Activated T-cell treated with anti-CD3 and anti-CD28 coated beads for 4 hours (primary cell): Measurements from ENCODE around the gene TENM4.

Experiments used
- DNase-seq: peaks from one replicate; pipeline ENCODE4 v3.0.0-alpha.2; 2020

The TENM4 gene

DNA sequence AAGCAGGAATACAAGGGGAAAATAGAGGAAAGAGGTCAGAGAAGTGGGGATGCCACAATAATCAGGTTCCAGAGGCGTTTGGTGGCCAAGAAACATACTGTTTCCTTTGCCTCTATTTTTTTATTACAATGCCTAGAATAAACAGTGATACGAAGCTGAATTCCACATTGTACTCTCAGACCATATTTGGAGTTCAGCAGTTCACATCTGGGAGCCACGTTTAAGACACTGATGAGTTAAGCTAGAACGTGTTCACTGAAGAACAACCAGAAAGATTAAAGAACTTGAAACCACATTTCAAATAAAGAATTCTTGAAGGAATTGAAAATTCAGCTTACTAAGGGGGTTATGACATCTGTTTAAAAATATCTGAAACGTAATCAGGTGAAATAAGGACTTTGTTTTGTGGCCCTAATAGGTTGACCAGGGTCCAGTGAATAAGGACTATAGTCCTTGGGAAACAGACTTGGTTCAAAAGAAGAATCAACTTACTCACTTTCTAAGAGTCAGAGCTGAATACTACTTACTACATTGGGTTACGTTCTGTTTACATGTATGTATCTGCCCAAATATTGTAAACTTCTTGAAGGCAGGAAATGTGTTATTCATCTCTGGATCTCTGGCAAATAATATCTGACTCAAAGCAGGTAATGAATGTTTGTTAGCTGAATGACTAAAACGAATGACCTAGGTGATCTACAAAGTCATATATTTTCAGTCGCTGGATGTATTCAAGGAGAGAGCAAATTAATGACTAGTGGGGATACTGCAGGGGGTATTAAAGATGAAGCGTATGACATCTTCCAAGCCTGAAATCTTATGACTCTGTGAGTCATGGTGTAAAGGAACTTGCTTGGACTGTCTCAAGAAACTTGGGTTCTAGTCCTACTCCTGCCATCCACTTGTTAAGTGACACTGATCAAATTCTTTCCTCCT, 619.2 kb downstream of the TENM4 start:
- DNase-seq: no peak

DNA sequence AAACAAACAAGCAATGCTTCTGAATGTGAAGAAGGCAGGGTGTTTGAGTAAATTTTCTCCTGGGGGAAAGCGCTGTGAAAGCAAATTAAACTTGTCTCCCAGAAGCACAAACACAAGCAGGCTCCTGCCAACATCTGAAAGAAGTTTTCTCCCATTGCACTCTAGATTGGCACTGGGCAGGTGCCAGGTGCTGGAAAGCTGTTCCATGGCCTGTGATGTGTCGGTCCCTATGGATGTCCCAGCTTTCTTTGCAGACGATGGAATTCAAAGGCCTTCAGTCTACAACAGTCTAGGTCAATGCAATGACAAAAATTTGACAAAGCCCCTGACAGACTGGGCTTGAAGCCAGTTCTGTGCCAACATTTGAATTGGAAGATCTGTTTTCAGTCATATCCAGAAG, 620.1 kb downstream of the TENM4 start:
- no peak for DNase-seq

DNA sequence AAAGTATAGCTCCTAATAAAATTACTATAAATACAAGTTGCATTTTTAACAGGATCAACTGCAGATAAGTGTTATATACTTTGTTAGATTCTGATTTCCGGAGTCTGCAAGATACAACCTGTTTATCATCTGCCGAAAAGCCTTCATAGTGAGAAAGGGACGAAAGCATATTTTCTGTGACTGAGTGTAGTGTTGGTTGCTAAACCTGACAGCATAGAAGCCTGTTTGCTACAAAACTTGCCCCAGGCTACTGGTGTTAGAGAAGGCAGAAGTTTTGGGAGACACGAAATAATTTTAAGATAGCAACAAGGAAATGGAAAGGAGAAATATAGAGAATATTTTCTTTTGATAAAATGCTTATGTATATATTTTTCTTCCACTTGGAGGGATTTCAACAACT, 622.6 kb downstream of the TENM4 start:
- no peak for DNase-seq

DNA sequence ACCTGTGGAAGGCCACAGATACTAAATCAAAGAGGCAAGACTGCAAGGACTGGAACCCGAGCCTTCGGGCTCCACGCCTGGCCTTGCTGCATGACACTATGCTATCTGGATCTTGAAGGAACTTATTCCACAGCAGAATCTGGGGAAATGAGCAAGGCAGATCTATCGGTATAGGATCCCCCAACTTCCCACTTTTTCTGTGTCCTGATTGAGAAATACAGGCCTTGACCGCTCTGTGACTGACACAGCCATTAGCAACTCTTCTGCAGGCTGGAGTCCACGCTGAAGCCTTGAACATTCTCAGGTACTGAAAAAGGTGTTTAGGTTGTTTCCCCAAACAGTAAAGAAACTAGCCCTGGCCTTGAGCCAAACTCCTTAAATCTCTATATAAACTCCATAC, 625.0 kb downstream of the TENM4 start:
- no peak for DNase-seq

DNA sequence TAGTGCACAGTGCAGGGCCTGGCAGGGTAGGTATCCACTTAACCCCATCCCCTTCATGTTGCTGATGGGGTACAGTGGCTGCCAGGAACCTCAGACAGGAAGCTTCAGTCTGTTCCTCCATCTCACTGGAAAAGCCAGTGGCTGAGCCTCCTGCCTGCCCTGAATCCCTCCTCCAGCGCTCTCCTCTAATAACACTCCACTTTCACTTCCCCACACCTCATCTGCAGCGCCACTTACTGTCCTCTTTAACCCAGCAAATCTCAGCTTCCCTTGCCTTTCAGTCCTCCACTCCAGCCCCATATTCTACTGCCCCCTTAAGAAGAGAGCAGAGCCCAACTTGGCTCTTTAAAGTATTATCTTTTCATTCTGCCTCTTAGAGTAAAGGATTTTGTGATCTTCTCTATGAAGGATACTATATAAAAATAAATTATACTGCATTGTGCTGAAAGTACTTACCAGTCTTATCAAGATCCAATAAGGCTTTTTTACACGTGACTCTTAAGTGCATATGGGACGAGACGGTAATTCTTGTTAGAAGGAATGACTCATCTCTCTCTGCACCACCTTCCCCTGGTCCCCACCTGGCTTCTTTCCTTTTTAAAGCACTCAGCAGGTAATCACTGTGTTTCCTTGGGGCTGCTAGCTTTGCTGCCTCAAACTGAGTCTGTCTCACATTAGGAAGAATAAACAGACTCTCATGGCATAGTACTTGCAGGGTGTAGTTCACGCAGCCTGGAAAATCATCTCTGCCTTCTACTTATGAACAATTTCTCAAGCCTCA, 628.1 kb downstream of the TENM4 start:
- DNase-seq: no peak

DNA sequence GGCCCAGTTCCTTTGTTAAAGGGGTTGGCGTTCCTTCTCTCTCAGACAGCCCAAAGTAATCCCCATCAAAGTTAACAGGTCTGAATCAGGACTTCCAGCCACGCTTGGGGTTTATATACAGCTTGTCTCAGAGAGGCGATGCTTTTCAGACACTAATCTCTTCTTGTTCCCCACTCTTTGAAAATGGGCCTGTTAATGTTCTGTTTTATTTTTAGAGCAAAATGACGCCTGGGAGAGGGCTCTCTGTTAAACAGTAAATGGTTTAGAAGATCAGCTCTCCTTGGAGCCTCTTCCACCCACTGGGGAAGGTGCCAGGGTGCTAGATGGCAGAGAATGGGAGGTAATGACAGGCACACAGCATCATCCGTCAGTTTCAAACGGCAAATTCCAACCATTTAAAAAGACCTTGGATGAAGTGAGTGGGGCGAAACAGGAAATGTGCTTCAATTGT, 630.2 kb downstream of the TENM4 start:
- no peak for DNase-seq

DNA sequence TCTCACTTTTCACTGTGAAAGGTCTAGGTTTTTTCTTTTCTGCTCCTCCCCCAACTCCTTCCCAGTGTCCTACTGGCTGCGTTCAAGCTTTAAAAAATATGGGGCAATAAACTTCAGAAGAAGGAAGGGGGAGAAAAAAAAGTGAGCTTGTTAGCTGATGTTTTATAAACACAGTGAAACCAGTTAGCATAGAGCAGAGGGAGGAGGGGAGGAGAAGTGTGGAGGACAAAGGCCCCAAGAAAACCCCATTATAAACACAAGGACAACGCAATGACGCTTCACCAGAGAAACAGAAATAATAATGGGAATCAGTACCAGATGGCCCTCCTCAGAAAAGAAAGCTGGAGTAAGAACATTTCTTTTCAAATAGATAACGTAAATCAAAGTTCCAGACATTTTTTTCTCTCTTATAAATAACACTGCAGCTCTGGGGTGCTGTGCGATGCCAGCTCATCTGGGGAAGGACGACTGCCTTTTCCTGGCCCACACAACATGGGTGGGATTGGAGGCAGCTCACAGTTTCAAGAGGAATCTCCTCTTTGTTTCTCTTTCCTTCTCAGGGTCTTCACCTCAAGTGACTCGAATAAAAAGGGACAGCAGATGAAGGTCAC, 630.8 kb downstream of the TENM4 start:
- DNase-seq: no peak

DNA sequence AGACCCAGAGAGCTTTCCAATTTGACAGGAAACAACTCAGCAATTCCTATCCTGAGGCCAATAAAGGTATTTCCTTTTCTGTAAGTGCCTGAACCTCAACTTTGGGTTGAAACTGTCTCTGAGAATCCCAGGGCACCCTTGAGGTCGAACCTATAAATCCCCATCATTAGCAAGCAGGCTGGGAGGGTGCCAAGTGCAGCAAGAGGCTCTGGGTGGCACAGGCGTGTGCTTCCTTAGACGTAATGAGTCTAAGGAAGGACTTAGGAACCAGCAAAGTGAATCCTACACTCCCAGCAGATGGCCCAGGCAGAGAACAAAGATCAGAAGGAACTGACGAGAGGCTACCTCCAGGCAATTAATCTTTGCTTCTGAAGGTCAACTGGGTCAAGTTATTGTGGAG, 631.9 kb downstream of the TENM4 start:
- DNase-seq: no peak

DNA sequence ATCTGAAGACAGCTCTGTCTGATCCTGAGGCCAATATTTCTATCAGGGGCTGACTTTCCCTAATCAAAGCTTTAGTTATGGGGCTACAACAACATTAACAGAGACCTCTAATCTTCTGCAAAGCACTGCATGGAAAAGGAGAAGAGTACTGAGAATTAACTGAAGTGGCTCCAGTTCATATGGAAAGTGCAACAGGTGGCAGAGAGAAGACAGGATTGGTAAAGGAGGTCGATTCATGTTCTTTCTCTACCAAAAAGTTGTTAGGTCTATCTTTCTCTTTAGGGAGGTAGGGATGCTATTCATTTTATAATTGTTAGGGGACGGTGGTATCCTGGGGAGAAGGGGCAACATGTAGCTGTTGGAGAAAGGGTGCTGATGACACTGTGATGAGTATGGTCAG, 633.5 kb downstream of the TENM4 start:
- DNase-seq: no peak

DNA sequence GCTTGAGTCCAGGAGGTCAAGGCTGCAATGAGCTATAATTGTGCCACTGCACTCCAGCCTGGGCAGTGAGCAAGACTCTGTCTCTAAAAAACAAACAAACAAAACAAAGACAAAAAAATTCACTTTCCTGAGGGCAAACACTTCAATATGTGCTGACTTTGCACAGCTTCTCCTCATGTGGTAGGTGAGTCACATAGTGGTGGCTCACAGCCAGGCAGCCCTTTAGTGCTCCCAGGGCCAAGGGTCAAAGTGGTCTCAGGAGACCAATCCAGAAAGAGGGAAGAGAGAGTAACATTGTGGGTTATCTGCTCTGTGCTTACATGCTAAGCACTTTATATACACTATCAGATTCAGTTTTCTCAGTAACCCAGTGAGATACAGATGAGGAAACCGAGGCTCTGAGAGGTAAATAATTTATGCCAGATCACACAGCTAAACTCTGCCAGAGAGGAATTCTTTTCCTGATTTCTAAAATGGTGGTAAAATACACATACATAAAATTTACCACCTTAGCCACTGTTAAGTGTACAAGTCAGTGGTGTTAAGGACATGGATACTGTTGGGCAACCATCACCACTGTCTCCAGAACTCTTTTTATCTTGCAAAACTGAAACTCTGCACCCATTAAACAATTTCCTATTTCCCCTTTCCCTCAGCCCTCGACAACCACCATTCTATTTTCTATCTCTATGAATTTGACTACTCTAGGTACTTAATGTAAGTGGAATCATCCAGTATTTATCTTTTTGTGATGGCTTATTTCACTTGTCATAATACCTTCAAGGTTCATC, 634.4 kb downstream of the TENM4 start:
- DNase-seq: no peak

DNA sequence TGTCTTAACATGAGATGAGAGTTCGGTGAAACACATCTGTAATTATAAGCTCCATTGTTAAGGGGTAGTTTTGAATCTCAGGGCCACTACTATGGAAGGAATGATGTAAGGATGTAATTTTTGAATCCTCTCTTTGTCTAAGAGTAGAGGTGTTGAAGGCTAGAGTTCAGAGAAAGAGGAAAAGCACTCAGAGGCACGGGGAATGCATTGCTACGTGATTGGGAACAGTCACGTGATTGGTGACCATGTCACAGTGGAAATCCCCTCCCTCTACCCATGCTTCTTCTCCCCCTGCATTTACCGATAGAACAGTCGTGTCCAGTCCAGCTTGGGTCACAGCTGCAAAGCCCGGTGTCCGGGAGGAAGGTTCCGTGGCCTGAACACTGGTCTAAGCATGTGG, 635.8 kb downstream of the TENM4 start:
- DNase-seq: no peak

DNA sequence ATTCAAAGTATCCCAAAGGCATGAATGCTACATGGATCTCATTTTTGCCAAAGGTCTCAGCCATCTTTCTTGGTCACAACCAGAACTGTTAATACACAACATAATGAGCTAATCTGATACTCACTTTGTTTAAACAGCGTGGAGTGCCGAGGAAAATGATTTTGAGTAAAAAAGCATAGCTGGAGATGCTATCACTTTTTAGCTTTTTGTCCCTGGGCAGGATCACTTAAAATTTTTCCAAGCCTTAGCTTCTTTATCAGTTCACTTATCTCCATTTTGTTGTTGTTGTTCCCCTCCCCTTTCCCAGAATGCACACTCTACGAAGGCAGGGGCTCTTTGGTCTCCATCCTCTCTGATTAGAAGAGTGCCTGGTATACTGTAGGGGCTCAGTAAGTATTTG, 636.8 kb downstream of the TENM4 start:
- no peak for DNase-seq

DNA sequence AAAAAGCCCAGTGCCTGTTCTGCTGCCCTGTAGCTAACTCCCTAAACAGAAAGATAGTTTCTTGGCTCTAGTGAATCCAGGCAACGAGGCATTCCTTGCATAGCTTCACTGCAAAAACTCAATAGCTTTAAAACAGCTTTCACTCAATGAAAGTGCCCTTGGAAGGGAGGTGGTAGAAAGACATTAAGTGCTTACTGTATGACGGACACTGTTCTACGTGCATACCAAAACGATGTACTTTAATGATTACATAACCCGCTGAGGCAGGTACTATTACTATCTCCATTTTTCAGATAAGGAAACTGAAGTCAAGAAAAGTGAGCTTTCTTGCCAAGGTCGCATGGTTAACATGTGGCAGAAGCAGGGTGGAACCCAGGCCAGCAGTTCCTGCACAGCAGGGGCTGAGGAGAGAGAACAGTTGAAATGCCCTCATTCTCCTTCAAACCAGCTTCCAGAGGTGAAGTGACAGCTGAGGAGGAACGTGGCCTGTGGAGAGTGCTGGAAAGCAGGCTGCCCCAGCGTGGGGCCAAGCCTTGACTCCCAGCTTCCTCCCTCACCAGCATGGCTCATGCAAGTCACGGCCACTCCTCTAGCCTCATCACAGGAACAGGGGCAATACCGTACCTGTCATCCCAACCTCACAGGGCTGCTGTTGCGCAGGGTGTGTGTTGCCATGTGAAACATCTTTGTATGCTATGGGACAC, 638.6 kb downstream of the TENM4 start:
- no peak for DNase-seq

DNA sequence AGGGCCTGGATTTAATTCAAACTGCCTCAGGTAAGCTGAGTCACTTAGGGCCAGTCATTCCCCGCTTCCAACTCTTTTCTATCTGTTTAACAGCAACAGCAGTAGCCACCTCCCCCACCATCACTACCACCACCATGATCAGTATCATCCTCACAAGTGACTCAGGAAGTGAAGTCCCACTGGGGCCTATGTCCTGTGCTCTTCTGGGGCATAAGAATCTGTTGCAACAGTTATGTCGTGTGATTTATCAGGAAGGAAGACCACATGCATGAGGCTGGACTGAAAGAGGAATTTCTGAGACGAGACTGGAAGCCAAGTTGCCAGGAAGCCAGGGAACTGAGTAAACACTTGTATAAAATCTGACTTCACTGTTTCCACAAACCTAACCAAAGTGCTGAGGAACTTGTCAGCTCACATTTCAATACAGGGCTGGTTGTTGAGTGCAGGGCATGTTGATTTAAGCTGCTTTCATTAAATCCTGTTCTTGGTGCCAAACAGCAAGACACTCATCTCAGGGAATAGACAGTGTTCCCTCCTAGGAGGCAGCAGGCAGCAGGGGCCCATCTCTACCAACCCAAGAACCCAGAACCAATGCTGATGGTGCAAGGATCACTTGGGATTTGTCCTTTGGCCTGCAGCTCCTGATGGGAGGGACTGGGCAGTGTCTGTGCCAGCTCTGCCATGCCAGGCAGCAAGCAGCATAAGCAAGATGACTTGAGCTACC, 639.5 kb downstream of the TENM4 start:
- no peak for DNase-seq

DNA sequence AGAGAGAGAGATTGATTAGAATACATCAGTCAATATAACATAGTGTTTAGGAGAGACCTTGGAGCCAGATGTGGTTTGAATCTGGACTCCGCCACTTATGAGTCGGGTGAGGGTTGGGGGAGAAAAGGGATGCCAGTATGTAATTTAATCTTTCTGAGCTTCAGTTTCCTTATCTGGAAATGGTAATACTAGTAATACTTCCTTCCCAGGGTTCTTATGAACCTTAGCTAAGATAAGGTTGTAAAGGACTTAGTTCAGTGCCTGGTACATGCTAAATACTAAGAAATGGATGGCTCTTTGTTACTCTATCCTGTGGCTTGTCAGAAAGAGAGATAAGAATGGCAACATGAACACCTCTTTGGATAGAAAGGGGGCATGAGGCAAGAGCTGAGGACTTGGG, 640.1 kb downstream of the TENM4 start:
- no peak for DNase-seq

DNA sequence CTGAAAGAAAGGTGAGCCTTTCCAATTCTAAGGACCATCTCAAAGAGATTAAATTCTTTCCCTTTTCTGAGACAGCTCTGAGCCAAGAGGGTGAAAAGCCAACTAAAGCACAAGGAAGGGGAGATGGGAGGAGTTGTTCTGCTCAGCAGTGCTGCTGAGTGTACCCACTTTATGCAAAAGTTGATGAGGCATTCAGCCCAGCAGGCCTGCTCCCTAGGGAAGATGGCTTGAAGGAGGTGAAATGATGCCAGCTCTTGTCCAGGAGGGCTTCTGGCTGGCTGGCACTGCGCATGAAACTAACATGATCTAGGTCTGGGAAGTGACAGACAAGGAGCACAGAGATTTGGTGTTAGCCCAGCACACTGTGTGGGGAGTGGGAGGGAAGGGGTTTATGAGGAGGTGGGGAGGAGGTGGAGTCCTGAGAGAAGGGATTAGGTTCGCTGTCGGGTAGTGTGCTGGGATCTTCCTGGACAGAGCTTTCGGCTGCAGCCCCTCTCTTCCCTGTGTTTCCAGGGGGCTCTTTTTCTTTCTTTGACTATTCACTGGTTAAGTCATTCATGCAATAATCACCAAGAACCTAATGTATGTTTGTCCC, 640.6 kb downstream of the TENM4 start:
- no peak for DNase-seq

DNA sequence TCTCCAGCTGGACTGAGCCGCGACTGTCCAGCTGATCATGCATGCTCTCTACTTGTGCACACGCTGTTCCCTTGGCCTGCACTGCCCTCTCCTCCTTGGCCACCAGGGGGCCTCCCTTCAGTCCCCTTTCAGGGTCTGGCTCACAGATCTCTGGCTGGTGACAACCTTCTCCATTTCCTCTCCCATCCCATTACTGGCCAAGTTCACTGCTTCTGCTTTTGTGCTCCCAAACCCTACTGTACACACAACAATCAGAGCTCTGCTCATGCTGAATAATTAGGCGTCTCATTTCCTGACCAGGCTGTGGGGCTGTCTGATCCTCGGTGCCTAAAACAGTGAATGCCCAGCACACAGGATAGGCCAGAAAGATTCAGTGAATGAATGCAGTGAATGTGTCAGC, 642.2 kb downstream of the TENM4 start:
- DNase-seq: no peak

DNA sequence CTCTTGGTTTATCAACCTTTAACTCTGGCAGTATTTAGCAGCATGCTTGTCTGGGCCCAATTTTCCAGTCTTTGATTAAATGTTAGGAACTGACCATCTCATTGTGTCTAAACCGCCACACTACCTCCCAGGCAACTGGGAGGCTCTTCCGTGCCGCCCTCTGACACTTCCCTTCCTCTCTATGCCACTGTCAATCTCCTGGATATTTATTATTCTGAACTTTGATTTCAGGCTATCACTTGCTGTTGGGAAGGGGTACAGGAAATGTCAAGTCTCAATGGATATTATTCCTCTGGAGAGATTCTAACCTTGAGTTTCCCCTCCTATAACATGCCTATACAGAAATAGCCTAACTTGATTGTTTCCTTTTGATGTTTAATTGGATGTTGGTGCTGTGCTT, 643.3 kb downstream of the TENM4 start:
- DNase-seq: no peak

DNA sequence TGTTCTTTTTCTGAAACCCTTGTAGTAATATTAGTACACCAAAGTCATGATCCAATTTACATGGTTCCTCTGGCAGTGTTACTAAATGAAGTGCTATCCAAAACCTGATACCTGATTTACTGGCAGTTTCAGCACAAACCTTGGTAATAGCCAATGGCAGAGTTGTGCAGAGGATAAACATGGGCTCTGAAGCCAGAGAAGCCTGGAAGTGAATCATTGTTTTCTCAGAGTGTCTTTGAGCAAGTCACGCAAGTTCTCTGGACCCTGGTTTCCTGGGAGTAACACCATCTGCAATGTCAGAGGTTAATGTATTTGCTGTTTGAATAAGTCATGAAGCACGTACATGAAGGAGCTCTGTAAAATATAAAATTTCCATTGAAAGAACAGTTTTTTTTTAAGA, 643.9 kb downstream of the TENM4 start:
- no peak for DNase-seq

DNA sequence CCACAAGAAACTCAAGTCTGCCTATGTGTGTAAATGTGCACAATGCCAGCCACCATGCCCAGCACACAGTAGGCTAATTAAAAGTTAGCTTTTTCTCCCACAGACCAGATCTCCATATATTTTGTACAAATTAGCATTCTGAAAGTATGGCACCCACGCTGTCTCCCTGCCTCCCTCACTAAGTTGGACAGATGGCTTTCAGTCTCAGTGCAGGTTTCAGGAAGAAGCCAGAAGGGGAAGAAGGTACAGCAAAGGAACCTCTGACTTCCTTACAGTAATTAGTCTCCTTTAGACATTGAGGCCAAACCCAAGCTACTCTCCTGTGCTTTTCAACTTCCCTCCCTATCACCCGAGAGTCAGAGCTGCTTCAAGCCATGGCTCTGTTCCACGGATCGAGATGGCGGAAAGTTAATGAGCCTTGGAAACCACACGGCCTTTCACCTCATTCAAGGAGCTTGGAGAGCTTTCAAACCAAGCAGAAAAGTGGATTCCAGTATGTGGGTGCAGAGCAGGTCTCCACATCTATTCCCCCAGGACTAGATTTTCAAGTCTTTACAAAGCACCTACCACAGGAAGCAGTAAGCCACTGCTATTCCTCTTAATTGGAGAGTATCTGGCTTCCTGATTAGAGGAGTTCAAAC, 645.1 kb downstream of the TENM4 start:
- DNase-seq: no peak

DNA sequence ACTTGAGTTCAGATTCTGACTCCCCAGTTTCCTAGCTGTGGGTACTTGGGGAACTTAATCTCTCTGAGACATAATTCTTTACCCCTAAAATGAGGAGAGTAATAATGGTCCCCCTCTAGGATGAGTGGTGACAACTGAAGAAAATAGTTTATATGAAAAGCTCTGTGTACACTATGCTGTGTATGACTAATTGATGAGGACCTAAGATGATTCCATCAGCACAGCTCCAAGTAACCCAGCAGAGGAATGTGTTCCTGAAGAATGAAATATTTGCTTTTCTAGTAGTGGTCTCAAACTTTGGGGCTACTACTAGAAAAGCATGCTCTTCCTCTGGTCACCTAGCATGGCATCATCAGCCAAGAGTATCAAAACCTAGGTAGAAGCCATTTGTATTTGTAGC, 648.9 kb downstream of the TENM4 start:
- no peak for DNase-seq
